Motor neuron (in vitro differentiated cells): Measurements from ENCODE around the gene TIAM1. TPM values are rescaled to one million over a fixed set of nuclear protein-coding genes. Genes with fewer than 3 reads are reported as not detected.

Experiments used
- ATAC-seq, 8 experiments: fragments of 200-7000 bp; cut with Tn5 transposase; replicated peaks in 6 of 8; 2 replicates each; pipeline ENCODE4 v1.8.0; 2021; ENCODE audit warnings: mild to moderate bottlenecking in 8 of 8, moderate library complexity in 8 of 8
- H3K27ac ChIP-seq, 2 donors: fragments of 250-450 bp; sonication (Bioruptor Pico); 2 replicates each; pipeline ENCODE4 v1.9.0; 2021; ENCODE audit warnings: antibody characterized with exemption in 2 of 2, mild to moderate bottlenecking in 2 of 2, moderate library complexity in 1 of 2
- H3K4me1 ChIP-seq, 2 donors: fragments of 250-450 bp; sonication (Bioruptor Pico); replicated peaks in 1 of 2; 2 replicates each; pipeline ENCODE4 v1.6.1; 2021; ENCODE audit warnings: antibody characterized with exemption in 2 of 2, mild to moderate bottlenecking in 2 of 2, moderate library complexity in 1 of 2
- H3K4me3 ChIP-seq, 5 donors: fragments of 250-450 bp; sonication (Bioruptor Pico); 2 replicates each; pipeline ENCODE4 v1.9.0; 2021; ENCODE audit warnings: antibody characterized with exemption in 5 of 5, mild to moderate bottlenecking in 5 of 5, moderate library complexity in 4 of 5
- WGBS, 10 experiments: fragments of 450-650 bp; shearing (Covaris generic); methylation state at CpG; one replicate each; pipeline ENCODE4 v1.0.0; 2022; 5-methylcytosine and 5-hydroxymethylcytosine counted together
- in situ Hi-C, 9 experiments: fragments of 400-800 bp; cut with MboI; loops; one replicate each; pipeline ENCODE4 v1.15.0; 2021; ENCODE audit warnings: low sequenced_read_pairs in 9 of 9, low pct_unique_long_range_greater_than_20kb in 2 of 9; ENCODE audit not compliant: unreplicated experiment in 9 of 9
- total RNA-seq, 8 experiments: library from RNA; unstranded; fragments of 300-600 nt; gene quantifications; 2 replicates each; pipeline versions ENCODE4 v1.2.3 to v1.2.4, GENCODE V29; 2022

The TIAM1 gene
- total RNA-seq, 8 experiments from 2014 or later, result 1.6 to 70.7 (median 18.7) TPM

DNA sequence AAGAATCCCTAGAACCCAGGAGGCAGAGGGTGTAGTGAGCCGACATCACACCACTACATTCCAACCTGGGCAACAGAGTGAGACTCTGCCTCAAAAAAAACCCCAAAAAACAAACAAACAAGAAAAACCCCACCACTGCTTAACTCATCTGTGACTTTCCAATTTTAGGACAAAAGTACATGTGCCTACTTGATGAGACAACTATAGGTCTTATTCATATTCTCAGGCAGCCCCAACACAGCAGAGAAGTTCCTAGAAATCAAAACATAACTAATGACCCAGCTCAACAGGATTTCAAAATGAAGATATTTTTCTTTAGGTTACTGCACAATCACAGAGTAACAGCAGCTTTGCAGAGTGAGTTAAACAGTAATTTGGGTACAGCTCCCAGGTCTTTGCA is 26.4 kb downstream of the TIAM1 start:
- WGBS, 10 experiments, result 63 to 100% (median 83%) methylated on average over 1 of the region's 1 CpG; no CpG with 5 or more reads in 6 of the 10 experiments
- in situ Hi-C loops, result no loop called here
- H3K4me3 ChIP-seq, result no peak overlapping the region
- no peaks in the 10 kb centered on the region for H3K4me1 ChIP-seq
- no peak for ATAC-seq
- no peak overlapping the region for H3K27ac ChIP-seq

- 0 to 100% (median 80%) methylated on average over 1 to 8 of the region's 9 CpGs for WGBS, 10 experiments
- ATAC-seq, result no peak
- Histone ChIP-seq H3K4me1 (no peaks in the 10 kb centered on the region), H3K4me3 (no peak overlapping the region), H3K27ac (no peak overlapping the region)
- in situ Hi-C loops, result no loop called here
Measured at GRCh38 chr21:31316488-31317169, 27.4 kb downstream of the TIAM1 start.

DNA sequence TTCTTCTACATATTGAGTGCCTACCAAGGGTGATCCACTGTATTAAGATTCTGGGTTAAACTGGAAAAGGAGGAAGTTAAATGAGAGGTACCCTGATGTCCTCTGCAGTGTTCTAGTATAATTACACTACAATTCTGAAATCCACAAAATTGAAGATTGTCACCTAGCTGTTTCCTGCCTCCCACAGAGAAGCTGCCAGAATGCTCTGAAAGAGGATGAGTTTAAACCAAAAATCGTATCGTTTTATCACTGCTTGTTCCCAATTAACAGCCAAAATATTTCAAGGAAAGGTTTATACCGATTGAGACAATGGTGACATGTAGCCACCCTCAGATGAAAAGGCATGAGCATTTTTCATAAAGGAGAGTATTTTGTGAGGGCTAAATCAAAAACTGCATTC is 28.0 kb downstream of the TIAM1 start:
- 24 to 100% (median 92%) methylated on average over 1 to 3 of the region's 3 CpGs; no CpG with 5 or more reads in 4 of the 10 experiments for WGBS, 10 experiments
- Histone ChIP-seq H3K4me3 (no peak overlapping the region), H3K4me1 (no peaks in the 10 kb centered on the region), H3K27ac (no peak overlapping the region)
- no peak for ATAC-seq
- in situ Hi-C loops, result no loop called here

GRCh38 chr21:31310750-31311149 is 33.3 kb downstream of the TIAM1 start:
- in situ Hi-C loops, result no loop called here
- Histone ChIP-seq H3K27ac (no peak overlapping the region), H3K4me3 (no peak overlapping the region), H3K4me1 (no peaks in the 10 kb centered on the region)
- ATAC-seq, result peak in 2 of 8 experiments; percentile 29 to 92
- 17 to 72% (median 60%) methylated on average over 3 to 7 of the region's 7 CpGs; no CpG with 5 or more reads in 2 of the 10 experiments for WGBS, 10 experiments

- Histone ChIP-seq H3K4me1 (no peaks in the 10 kb centered on the region), H3K27ac (no peak overlapping the region), H3K4me3 (no peak overlapping the region)
- in situ Hi-C loops, result no loop called here
- 46 to 100% (median 91%) methylated on average over 1 to 7 of the region's 7 CpGs; no CpG with 5 or more reads in 1 of the 10 experiments for WGBS, 10 experiments
- no peak for ATAC-seq
Measured at GRCh38 chr21:31308584-31308983, 35.5 kb downstream of the TIAM1 start.

DNA sequence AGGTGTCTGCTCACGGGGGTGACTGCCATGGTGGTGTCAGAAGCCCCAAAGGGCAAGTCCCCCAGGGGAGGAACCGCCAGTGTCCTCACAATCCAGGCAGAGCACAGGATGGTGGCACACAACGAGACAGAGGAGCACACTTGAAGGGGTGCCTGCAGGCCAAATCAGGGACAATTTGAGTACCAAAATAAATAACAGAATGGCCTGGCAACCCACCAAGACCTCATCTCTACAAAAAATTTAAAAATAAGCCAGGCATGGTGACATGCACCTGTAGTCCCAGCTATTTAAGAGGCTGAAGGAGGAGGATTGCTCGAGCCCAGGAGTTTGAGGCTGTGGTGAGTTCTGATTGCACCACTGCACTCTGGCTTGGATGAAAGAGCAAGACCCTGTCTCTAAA is 38.2 kb downstream of the TIAM1 start:
- WGBS, 10 experiments, result 0 to 100% (median 86%) methylated on average over 1 to 4 of the region's 4 CpGs; no CpG with 5 or more reads in 3 of the 10 experiments
- Histone ChIP-seq H3K4me3 (no peak overlapping the region), H3K27ac (no peak overlapping the region), H3K4me1 (no peaks in the 10 kb centered on the region)
- in situ Hi-C loops, result no loop called here
- no peak for ATAC-seq

GRCh38 chr21:31299291-31300147 is 44.5 kb downstream of the TIAM1 start:
- WGBS, 10 experiments, result 0 to 100% (median 80%) methylated on average over 1 to 14 of the region's 15 CpGs
- no peak overlapping the region for H3K27ac ChIP-seq
- H3K4me3 ChIP-seq, result no peak overlapping the region
- no peaks in the 10 kb centered on the region for H3K4me1 ChIP-seq
- ATAC-seq, result no peak
- in situ Hi-C loops, result no loop called here

DNA sequence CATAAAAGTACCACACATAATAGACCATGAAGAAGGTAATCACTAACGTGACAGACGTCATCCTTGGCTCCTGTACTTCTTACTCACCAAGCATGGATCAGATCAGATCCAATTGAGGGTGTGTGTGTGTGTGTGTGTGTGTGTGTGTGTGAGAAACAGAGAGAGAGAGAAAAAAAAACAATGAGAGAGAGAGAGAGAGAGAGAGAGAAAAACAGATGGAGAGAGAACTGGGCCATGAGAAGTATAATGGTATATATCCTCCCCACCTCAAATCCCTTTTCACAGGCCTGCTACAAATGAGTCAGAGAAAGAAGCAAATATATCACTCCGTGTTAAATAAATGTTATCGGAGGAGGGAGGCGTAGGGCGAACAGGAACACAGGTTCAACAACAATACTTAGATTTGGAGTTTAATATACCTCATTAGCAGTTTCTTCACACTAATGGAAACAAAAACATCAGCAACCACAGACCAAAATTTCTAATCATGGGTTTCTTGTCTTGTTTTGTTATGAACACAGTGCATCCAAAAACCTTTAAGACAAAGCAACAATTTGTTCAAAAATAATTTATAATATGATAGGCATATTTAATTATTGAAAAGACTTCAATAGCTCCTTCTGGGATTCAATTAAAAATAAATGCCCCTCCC is 45.3 kb downstream of the TIAM1 start:
- in situ Hi-C loops, result no loop called here
- ATAC-seq, result no peak
- WGBS, 10 experiments, result 24 to 100% (median 93%) methylated on average over 1 to 6 of the region's 6 CpGs
- Histone ChIP-seq H3K4me3 (no peak overlapping the region), H3K27ac (no peak overlapping the region), H3K4me1 (peaks cover 0 to 6% of the 10 kb centered on the region in 2 donors)

- in situ Hi-C loops, result no loop called here
- Histone ChIP-seq H3K4me1 (peaks cover 0 to 6% of the 10 kb centered on the region in 2 donors), H3K27ac (no peak overlapping the region), H3K4me3 (no peak overlapping the region)
- WGBS, 10 experiments, result 22 to 100% (median 86%) methylated on average over 2 to 6 of the region's 6 CpGs; no CpG with 5 or more reads in 1 of the 10 experiments
- no peak for ATAC-seq
Measured at GRCh38 chr21:31297806-31298205, 46.3 kb downstream of the TIAM1 start.

DNA sequence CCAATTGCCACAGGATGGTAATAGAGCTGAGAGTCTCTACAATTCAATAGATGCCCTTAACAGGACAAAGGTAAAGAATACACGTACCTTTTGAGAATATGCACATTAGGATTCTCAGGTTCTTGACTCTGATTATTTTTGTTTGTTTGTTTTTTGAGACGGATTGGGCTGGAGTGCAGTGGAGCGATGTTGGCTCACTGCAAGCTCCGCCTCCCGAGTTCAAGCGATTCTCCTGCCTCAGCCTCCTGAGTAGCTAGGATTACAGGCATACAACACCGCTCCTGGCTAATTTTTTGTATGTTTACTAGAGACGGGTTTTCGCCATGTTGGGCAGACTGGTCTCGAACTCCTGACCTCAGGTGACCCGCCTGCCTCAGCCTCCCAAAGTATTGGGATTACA is 48.4 kb downstream of the TIAM1 start:
- Histone ChIP-seq H3K4me3 (no peak overlapping the region), H3K4me1 (peaks cover 0 to 6% of the 10 kb centered on the region in 2 donors), H3K27ac (no peak overlapping the region)
- WGBS, 10 experiments, result 84 to 100% (median 93%) methylated on average over 1 to 7 of the region's 11 CpGs; no CpG with 5 or more reads in 2 of the 10 experiments
- in situ Hi-C loops, result no loop called here
- no peak for ATAC-seq

DNA sequence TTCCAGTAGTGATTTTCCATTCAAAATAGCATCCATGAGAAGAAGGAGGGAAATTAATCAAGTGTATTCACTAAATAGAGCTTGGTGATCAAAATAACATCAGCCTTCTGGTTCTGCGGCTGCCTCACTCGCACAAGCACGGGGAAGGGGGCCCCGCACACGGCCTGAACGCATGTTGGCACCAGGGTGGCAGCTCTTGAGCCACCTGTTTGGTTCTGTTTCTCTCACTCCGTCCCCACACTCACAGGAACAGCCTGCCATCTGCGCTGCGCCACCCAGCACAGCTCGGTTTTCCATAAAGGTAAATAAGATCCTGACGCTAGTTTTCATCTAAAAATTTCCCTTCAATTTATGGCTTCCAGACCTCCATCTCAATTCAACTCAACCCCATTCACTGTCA is 49.4 kb downstream of the TIAM1 start:
- in situ Hi-C loops, result no loop called here
- Histone ChIP-seq H3K4me3 (no peak overlapping the region), H3K27ac (no peak overlapping the region), H3K4me1 (peaks cover 0 to 6% of the 10 kb centered on the region in 2 donors)
- ATAC-seq, result no peak
- 23 to 100% (median 96%) methylated on average over 1 to 9 of the region's 11 CpGs; no CpG with 5 or more reads in 3 of the 10 experiments for WGBS, 10 experiments

DNA sequence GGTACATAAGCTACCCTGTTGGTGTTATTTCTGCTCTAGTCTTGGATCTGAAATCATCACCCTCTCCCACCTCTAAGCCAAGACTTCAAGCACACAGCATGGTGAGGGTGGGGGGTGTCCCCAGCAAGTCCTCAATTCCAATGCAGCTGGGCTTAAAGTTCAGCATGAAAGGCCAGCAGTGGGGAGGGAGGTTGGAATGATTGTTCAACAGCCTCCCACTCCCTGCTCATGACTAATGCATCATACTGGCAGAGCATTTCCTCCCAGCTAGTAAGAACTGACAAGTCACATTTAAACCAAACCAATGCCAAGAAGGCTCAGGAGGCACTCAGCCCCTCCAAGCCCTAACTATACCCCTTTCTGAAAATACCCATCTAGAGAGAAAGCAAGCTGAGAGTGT is 50.1 kb downstream of the TIAM1 start:
- ATAC-seq, result peak in 4 of 8 experiments; percentile 30 to 99 (median 68)
- H3K4me3 ChIP-seq, result no peak overlapping the region
- no peak overlapping the region for H3K27ac ChIP-seq
- in situ Hi-C loops, result no loop called here
- peaks cover 0 to 6% of the 10 kb centered on the region in 2 donors for H3K4me1 ChIP-seq

- Histone ChIP-seq H3K4me1 (peaks cover 0 to 6% of the 10 kb centered on the region in 2 donors), H3K27ac (no peak overlapping the region), H3K4me3 (no peak overlapping the region)
- in situ Hi-C loops, result no loop called here
- 53 to 100% (median 93%) methylated on average over 3 to 5 of the region's 5 CpGs; no CpG with 5 or more reads in 1 of the 10 experiments for WGBS, 10 experiments
- no peak for ATAC-seq
Measured at GRCh38 chr21:31290765-31291164, 53.3 kb downstream of the TIAM1 start.
